ENCODE results near the gene PDE4D. TPM values are rescaled to one million over a fixed set of nuclear protein-coding genes. Genes with fewer than 3 reads are reported as not detected.

The PDE4D gene
- total and polyA plus RNA-seq, 2 experiments from 2014 or later, result 4.3 to 9.7 TPM

DNA sequence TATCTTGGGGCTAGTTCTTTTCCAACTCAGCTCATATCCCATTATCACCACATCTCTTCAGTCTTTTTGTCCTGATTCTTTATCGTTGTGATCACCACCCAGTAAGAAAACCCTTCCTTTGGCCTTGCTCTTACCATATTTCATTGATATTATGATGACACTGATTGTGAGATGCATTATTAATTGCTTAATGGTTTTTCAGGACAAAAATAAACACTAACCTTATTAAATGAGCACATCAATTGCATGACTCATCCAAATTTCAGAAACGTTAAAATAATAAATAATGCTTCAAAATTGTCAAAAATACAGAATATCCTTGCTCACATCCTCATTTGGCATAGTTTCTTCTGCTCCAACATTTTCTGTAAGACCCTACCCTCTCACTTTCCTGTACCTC lies 270.7 kb downstream of the PDE4D start:
- 0 out of 2 replicates have a peak, but pooled peaks cover 3% of the 10 kb centered on the region for H3F3A ChIP-seq (ENCODE audit: insufficient read depth)
- no peak overlapping the region for H3K27ac ChIP-seq
- no peaks in the 10 kb centered on the region for H3K9me2 ChIP-seq (ENCODE audit: insufficient read depth)
- H3K4me1 ChIP-seq (ENCODE audit: insufficient read depth), result no peaks in the 10 kb centered on the region
- no peak overlapping the region for H2AFZ ChIP-seq
- no peaks in the 10 kb centered on the region for H4K20me1 ChIP-seq (ENCODE audit: insufficient read depth)
- no peak overlapping the region for H3K9ac ChIP-seq
- TF ChIP-seq EZH2phosphoT487 (IDR thresholded peaks at IDR 0.05; ENCODE audit: insufficient read depth, low read depth) (no peak), EZH2 (IDR thresholded peaks at IDR 0.05; ENCODE audit: insufficient read depth, poor library complexity, severe bottlenecking) (no peak)
- no peaks in the 10 kb centered on the region for H3K36me3 ChIP-seq (ENCODE audit: low read depth)
- no peaks in the 10 kb centered on the region for H3K27me3 ChIP-seq (replicated peaks; ENCODE audit: insufficient read depth)
- H3K4me2 ChIP-seq (ENCODE audit: unreplicated experiment), result no peak overlapping the region
- no peak overlapping the region for H3K4me3 ChIP-seq
- H3K9me3 ChIP-seq (ENCODE audit: low read depth), result no peaks in the 10 kb centered on the region
- in situ Hi-C loops (cut with MboI), result no loop called here
- 75 to 78% methylated on average over 2 of the region's 2 CpGs for WGBS, 2 experiments (ENCODE audit: low coverage in 1 of 2, low lambda C conversion rate in 2 of 2, missing lambda C conversion rate in 2 of 2)
- DNase-seq, result no peak
- H3K79me2 ChIP-seq (ENCODE audit: insufficient read depth), result no peaks in the 10 kb centered on the region

DNA sequence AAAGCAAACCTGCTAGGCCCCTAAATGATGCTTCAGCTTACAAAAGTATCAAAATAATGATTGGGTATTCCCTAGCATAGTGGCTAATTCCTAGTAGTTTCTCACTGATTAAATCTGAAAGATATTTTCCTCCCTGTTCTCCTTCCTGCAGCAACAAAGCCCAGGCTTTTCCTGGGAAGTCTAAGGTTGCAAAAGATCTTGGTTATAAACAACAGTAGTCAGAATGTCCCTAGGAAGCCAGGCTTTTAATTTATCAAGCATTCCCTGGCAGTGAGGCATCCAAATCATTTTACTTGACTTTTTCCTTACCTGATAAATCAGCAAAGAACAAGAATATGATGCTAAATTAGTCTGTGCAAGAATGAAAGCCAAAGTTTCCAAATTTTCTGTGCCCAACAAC lies 272.0 kb downstream of the PDE4D start:
- DNase-seq, result peak; percentile 6
- H3K4me1 ChIP-seq (ENCODE audit: insufficient read depth), result peaks cover 1% of the 10 kb centered on the region; the same call in 1 of the 2 replicates
- H3K27ac ChIP-seq, result no peak overlapping the region
- H3K9me3 ChIP-seq (ENCODE audit: low read depth), result no peaks in the 10 kb centered on the region
- H3K79me2 ChIP-seq (ENCODE audit: insufficient read depth), result no peaks in the 10 kb centered on the region
- no peak overlapping the region for H2AFZ ChIP-seq
- H3K4me3 ChIP-seq, result no peak overlapping the region
- 0 out of 2 replicates have a peak, but pooled peaks cover 3% of the 10 kb centered on the region for H3F3A ChIP-seq (ENCODE audit: insufficient read depth)
- H4K20me1 ChIP-seq (ENCODE audit: insufficient read depth), result no peaks in the 10 kb centered on the region
- no peaks in the 10 kb centered on the region for H3K36me3 ChIP-seq (ENCODE audit: low read depth)
- no peaks in the 10 kb centered on the region for H3K9me2 ChIP-seq (ENCODE audit: insufficient read depth)
- TF ChIP-seq EZH2 (IDR thresholded peaks at IDR 0.05; ENCODE audit: insufficient read depth, poor library complexity, severe bottlenecking) (no peak), EZH2phosphoT487 (IDR thresholded peaks at IDR 0.05; ENCODE audit: insufficient read depth, low read depth) (no peak)
- H3K9ac ChIP-seq, result no peak overlapping the region
- H3K27me3 ChIP-seq (replicated peaks; ENCODE audit: insufficient read depth), result no peaks in the 10 kb centered on the region
- no peak overlapping the region for H3K4me2 ChIP-seq (ENCODE audit: unreplicated experiment)
- in situ Hi-C loops (cut with MboI), result no loop called here

DNA sequence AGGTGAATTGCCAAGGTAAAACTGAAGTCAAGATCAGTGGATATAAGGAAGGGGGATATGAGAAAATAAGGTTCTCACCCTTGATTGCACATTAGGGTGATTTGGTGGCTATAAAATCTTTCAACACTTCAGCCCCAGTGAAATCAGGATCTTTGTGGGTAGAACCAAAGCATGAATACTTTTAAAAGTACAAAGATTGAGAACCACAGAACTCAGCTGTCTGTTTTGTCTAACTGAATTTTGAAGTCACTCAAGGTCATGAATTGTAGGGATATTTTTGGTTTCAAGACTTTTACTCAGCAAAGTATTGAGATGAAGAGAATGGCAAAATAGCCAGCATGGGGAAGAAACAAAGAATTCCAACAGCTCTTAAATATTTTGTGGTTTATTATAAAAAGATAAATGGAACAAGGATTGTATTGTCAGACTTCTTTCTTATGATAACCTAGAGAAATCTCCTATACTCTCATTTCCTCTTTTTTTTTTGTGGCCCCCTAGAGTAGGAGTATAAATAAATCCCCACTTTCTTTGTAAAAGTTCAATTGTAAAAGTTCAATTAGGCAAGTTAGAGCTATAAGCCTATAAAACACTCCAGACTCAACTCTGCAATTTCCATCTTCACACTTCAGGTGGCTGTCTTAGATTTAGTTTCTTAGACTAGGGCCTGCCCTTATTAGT lies 272.9 kb downstream of the PDE4D start:
- 0 out of 2 replicates have a peak, but pooled peaks cover 3% of the 10 kb centered on the region for H3F3A ChIP-seq (ENCODE audit: insufficient read depth)
- peaks cover 9% of the 10 kb centered on the region for H3K4me1 ChIP-seq (ENCODE audit: insufficient read depth)
- H3K4me2 ChIP-seq (ENCODE audit: unreplicated experiment), result no peak overlapping the region
- H3K36me3 ChIP-seq (ENCODE audit: low read depth), result no peaks in the 10 kb centered on the region
- H3K9me3 ChIP-seq (ENCODE audit: low read depth), result no peaks in the 10 kb centered on the region
- H3K4me3 ChIP-seq, result no peak overlapping the region
- no peaks in the 10 kb centered on the region for H3K9me2 ChIP-seq (ENCODE audit: insufficient read depth)
- no peak overlapping the region for H2AFZ ChIP-seq
- H3K9ac ChIP-seq, result no peak overlapping the region
- H3K27ac ChIP-seq, result no peak overlapping the region
- no peaks in the 10 kb centered on the region for H4K20me1 ChIP-seq (ENCODE audit: insufficient read depth)
- DNase-seq, result peak; percentile 5
- in situ Hi-C loops (cut with MboI), result no loop called here
- H3K79me2 ChIP-seq (ENCODE audit: insufficient read depth), result no peaks in the 10 kb centered on the region
- no peaks in the 10 kb centered on the region for H3K27me3 ChIP-seq (replicated peaks; ENCODE audit: insufficient read depth)
- TF ChIP-seq EZH2phosphoT487 (IDR thresholded peaks at IDR 0.05; ENCODE audit: insufficient read depth, low read depth), result no peak
- no peak for TF ChIP-seq EZH2 (IDR thresholded peaks at IDR 0.05; ENCODE audit: insufficient read depth, poor library complexity, severe bottlenecking)

DNA sequence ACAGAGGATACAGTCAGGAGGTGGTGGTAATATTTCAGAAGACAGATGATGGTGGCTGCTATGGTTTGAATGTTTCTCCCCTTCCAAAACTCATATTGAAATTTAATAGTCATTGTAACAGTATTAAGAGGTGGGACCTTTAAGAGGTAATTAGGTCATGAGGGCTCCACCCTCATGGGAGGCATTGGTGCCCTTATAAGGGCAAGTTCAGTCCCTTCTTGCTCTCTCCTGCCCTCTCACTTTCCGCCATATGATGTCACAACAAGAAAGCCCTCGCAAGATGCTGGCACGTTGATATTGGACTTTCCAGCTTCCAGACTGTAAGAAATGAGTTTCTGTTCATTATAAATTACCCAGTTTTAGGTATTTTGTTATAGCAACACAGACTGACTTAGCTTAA lies 274.9 kb downstream of the PDE4D start:
- Histone ChIP-seq H3K4me1 (ENCODE audit: insufficient read depth) (peaks cover 22% of the 10 kb centered on the region), H3K79me2 (ENCODE audit: insufficient read depth) (no peaks in the 10 kb centered on the region), H3K4me2 (ENCODE audit: unreplicated experiment) (no peak overlapping the region), H3K36me3 (ENCODE audit: low read depth) (no peaks in the 10 kb centered on the region), H3K4me3 (no peak overlapping the region), H3K9me2 (ENCODE audit: insufficient read depth) (no peaks in the 10 kb centered on the region), H3K27ac (no peak overlapping the region), H3K9me3 (ENCODE audit: low read depth) (no peaks in the 10 kb centered on the region), H3K27me3 (replicated peaks; ENCODE audit: insufficient read depth) (no peaks in the 10 kb centered on the region), H4K20me1 (ENCODE audit: insufficient read depth) (no peaks in the 10 kb centered on the region), H3K9ac (no peak overlapping the region), H3F3A (ENCODE audit: insufficient read depth) (peaks cover 15% of the 10 kb centered on the region), H2AFZ (no peak overlapping the region)
- no peak for DNase-seq
- 98 to 100% methylated on average over 3 of the region's 3 CpGs for WGBS, 2 experiments (ENCODE audit: low coverage in 1 of 2, low lambda C conversion rate in 2 of 2, missing lambda C conversion rate in 2 of 2)
- no peak for TF ChIP-seq EZH2phosphoT487 (IDR thresholded peaks at IDR 0.05; ENCODE audit: insufficient read depth, low read depth)
- TF ChIP-seq EZH2 (IDR thresholded peaks at IDR 0.05; ENCODE audit: insufficient read depth, poor library complexity, severe bottlenecking), result no peak
- in situ Hi-C loops (cut with MboI), result no loop called here

Data from GM23248 (cell line).